DOHH2 (cell line): ENCODE measurements around the gene SLC10A3.
A peak's percentile ranks its signal among the peaks of the same experiment; 100 is the strongest.
"Not testable (repeated sequence)": the region's sequence is repeated elsewhere in the genome, so short reads cannot be mapped to it uniquely, and the experiment has no call there.

Experiments
- H3F3A ChIP-seq: fragments of 200-600 bp; sonication (generic), shearing (Covaris generic); 2 replicates; pipeline ENCODE4 v1.6.0; 2016; ENCODE audit warnings: antibody characterized with exemption, mild to moderate bottlenecking; ENCODE audit not compliant: control insufficient read depth, insufficient read depth
- H3K27ac ChIP-seq: fragments of 200-600 bp; sonication (generic); 2 replicates; pipeline ENCODE4 v1.5.1; 2014; ENCODE audit warnings: low read depth, mild to moderate bottlenecking, low read length, moderate library complexity
- H3K27me3 ChIP-seq: fragments of 200-600 bp; sonication (generic); 2 replicates; pipeline ENCODE4 v1.6.1; 2014; ENCODE audit warnings: mild to moderate bottlenecking, low read length, mixed read lengths; ENCODE audit not compliant: control insufficient read depth
- H3K36me3 ChIP-seq: fragments of 200-600 bp; sonication (generic); 2 replicates; pipeline ENCODE4 v1.6.1; 2014; ENCODE audit warnings: mild to moderate bottlenecking, low read length, moderate library complexity, mixed read lengths; ENCODE audit not compliant: control insufficient read depth
- H3K4me1 ChIP-seq: fragments of 200-600 bp; sonication (generic); 2 replicates; pipeline ENCODE4 v1.6.1; 2014; ENCODE audit warnings: mild to moderate bottlenecking, low read length, mixed read lengths; ENCODE audit not compliant: control insufficient read depth
- H3K4me2 ChIP-seq: fragments of 200-600 bp; sonication (generic); 2 replicates; pipeline ENCODE4 v1.6.0; 2014; ENCODE audit warnings: mild to moderate bottlenecking, low read length, moderate library complexity
- H3K4me3 ChIP-seq: fragments of 200-600 bp; sonication (generic); 2 replicates; pipeline ENCODE4 v1.5.1; 2014; ENCODE audit warnings: mild to moderate bottlenecking, low read length, mixed read lengths
- H3K79me2 ChIP-seq: fragments of 200-600 bp; sonication (generic); 2 replicates; pipeline ENCODE4 v1.6.1; 2014; ENCODE audit warnings: mild to moderate bottlenecking, low read length, mixed read lengths; ENCODE audit not compliant: control insufficient read depth
- H3K9me2 ChIP-seq: fragments of 200-600 bp; sonication (generic); replicated peaks from 2 replicates; pipeline ENCODE4 v1.6.1; 2014; ENCODE audit warnings: mild to moderate bottlenecking, low read length, mixed read lengths; ENCODE audit not compliant: control insufficient read depth
- H3K9me3 ChIP-seq: fragments of 200-600 bp; sonication (generic); 2 replicates; pipeline ENCODE4 v1.6.1; 2014; ENCODE audit warnings: antibody characterized with exemption, low read length, mixed read lengths; ENCODE audit not compliant: control insufficient read depth, insufficient read depth
- H4K20me1 ChIP-seq: fragments of 200-600 bp; sonication (generic); 2 replicates; pipeline ENCODE4 v1.6.0; 2014; ENCODE audit warnings: low read depth, mild to moderate bottlenecking, antibody characterized with exemption, low read length, moderate library complexity; ENCODE audit not compliant: control insufficient read depth, insufficient read depth
- CTCF ChIP-seq: fragments of 200-600 bp; sonication (generic); IDR thresholded peaks from one replicate; pipeline ENCODE4 v1.5.1; 2014; ENCODE audit warnings: antibody characterized with exemption, mild to moderate bottlenecking, low read depth, low read length; ENCODE audit not compliant: poor library complexity, severe bottlenecking
- EZH2phosphoT487 ChIP-seq: fragments of 200-600 bp; sonication (generic); IDR thresholded peaks from 2 replicates; pipeline ENCODE4 v1.6.1; 2017; ENCODE audit warnings: borderline replicate concordance, mild to moderate bottlenecking, antibody characterized with exemption, low read length, moderate library complexity, mixed read lengths

The SLC10A3 gene

DNA sequence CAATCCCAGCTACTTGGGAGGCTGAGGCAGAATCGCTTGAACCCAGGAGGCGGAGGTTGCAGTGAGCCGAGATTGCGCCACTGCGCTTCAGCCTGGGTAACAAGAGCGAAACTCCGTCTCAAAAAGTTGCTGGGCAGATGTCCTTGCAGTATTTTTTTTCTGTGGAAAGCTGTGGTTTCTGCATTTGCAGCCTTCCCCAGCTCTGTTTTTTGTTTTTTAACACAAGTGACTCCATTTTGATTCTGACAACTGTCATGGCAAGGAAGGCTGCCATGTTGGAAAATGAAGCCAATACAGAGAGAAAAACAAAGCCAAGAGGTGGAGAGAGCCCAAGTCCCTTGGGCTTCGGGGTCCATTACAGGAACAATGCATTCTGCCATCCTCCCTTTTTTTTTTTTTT, 11.7 kb upstream of the SLC10A3 start:
- Histone ChIP-seq H3K36me3 (peaks cover 7% of the 10 kb centered on the region; the same call in 1 of the 2 replicates), H3F3A (peaks cover 14% of the 10 kb centered on the region), H3K4me3 (no peak overlapping the region), H3K9me2 (no peaks in the 10 kb centered on the region), H3K79me2 (no peaks in the 10 kb centered on the region), H3K27me3 (no peaks in the 10 kb centered on the region), H3K27ac (no peak overlapping the region), H3K4me2 (no peak overlapping the region), H3K9me3 (no peaks in the 10 kb centered on the region), H4K20me1 (no peaks in the 10 kb centered on the region), H3K4me1 (peaks cover 38% of the 10 kb centered on the region)
- TF ChIP-seq CTCF (no peak), EZH2phosphoT487 (no peak)

DNA sequence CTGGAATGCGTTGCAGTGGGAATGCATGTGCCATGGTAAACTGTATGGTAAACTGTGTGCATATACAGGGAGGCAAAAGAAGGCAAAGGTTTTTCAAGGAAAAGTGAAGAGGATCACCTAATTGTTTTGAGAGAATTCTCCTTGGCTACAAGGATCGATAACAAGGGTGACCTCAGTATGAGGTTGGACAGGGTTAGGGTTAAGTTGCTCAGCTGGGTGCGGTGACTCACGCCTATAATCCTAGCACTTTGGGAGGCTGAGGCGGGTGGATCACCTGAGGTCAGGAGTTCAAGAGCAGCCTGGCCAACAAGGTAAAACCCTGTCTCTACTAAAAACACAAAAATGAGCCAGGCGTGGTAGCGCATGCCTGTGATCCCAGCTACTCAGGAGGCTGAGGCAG, 11.0 kb upstream of the SLC10A3 start:
- H3K9me2 ChIP-seq, H3K4me3 ChIP-seq, H3K79me2 ChIP-seq, H3K36me3 ChIP-seq, H3K27me3 ChIP-seq, H3K4me2 ChIP-seq, H3K27ac ChIP-seq, H4K20me1 ChIP-seq, H3K9me3 ChIP-seq: not testable (repeated sequence)
- H3F3A ChIP-seq: peaks cover 17% of the 10 kb centered on the region
- peaks cover 44% of the 10 kb centered on the region for H3K4me1 ChIP-seq

DNA sequence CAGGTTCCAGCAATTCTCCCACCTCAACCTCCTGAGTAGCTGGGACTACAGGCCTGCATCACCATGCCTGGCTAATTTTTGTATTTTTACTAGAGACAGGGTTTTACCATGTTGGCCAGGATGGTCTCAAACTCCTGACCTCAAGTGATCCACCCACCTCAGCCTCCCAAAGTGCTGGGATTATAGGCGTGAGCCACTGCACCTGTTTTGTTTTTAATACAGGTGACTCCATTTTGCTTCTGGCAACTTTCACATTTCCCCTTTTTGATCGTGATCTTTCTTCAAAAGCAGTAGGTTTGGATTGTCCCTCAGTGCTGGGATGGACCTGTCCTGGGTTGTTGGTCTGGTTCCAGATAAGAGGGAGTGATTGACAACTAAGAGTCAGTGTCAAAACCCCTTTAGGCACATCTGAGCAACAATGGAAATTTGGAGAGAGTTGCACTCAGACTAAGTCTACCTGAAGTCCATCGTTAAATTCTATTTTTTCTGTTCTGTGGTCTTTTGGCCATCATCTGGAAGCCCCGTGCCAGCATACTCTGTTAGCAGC, 6.2 kb upstream of the SLC10A3 start:
- H3K9me2 ChIP-seq, H3K36me3 ChIP-seq, H3K9me3 ChIP-seq, H4K20me1 ChIP-seq, H3K27me3 ChIP-seq, H3K79me2 ChIP-seq: not testable (repeated sequence)
- H3F3A ChIP-seq: peaks cover 17% of the 10 kb centered on the region
- peak overlapping the region; percentile 89 for H3K27ac ChIP-seq
- H3K4me3 ChIP-seq: peak overlapping the region; percentile 44
- H3K4me2 ChIP-seq: peak overlapping the region; percentile 66
- peaks cover 58% of the 10 kb centered on the region for H3K4me1 ChIP-seq

DNA sequence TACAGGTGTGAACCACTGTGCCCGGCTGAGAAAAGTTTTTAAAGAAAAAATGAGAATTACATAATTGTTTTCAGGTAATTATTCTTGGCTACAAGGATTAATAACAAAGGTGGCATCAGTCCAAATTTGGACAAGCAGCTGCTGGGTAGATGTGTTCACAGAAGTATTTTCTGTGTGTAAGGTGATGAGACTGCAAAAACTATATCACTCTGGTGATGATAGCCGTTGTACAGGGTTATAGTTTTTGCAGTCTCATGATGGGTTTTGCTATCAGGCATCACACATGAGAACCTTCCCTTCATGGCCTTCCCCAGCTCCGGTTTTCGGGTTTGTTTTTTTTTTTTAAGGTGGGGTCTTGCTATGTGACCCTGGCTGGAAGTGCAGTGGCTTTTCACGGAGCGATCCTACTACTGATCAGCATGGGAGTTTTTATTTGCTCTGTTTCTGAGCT, 5.1 kb upstream of the SLC10A3 start:
- Histone ChIP-seq H3K4me2 (peak overlapping the region; percentile 41), H3K36me3 (no peaks in the 10 kb centered on the region), H3K27ac (peak overlapping the region; percentile 89; the same call in 1 of the 2 replicates)

More for the DNA sequence above, 5.1 kb upstream of the SLC10A3 start:
- H3K9me2 ChIP-seq: no peaks in the 10 kb centered on the region
- H3K4me1 ChIP-seq: peaks cover 62% of the 10 kb centered on the region
- H4K20me1 ChIP-seq: no peaks in the 10 kb centered on the region
- no peak for TF ChIP-seq CTCF
- no peak for TF ChIP-seq EZH2phosphoT487
- 0 out of 2 replicates have a peak overlapping the region, but pooled peaks have one; percentile 15 for H3K4me3 ChIP-seq
- H3F3A ChIP-seq: peaks cover 17% of the 10 kb centered on the region
- H3K9me3 ChIP-seq: no peaks in the 10 kb centered on the region
- H3K79me2 ChIP-seq: no peaks in the 10 kb centered on the region
- H3K27me3 ChIP-seq: no peaks in the 10 kb centered on the region
